Uterus (tissue), 2 donors: Measurements from ENCODE around the gene DTNBP1.

ENCODE experiments used
- CTCF ChIP-seq, 4 experiments: fragments of 200-600 bp in 2 of 4; fragments of 450-650 bp in 2 of 4; sonication (generic) in 2 of 4; IDR thresholded peaks; one replicate each; pipeline ENCODE4 v1.5.1; 2016 to 2019; ENCODE audit warnings: antibody characterized with exemption in 4 of 4, mild to moderate bottlenecking in 2 of 4, moderate library complexity in 1 of 4
- POLR2A ChIP-seq, 2 donors: fragments of 450-650 bp; IDR thresholded peaks; one replicate each; pipeline ENCODE4 v1.6.1; 2016; ENCODE audit warnings: antibody characterized with exemption in 2 of 2, mild to moderate bottlenecking in 1 of 2, moderate library complexity in 1 of 2

GRCh38 chr6:15516923-15517560 is 145.8 kb downstream of the DTNBP1 start:
- TF ChIP-seq CTCF (IDR thresholded peaks at IDR 0.05) = no peak
- no peak for TF ChIP-seq POLR2A (IDR thresholded peaks at IDR 0.05)
